Mesenteric fat pad (tissue), 1 donor: ENCODE results near the gene CHST13. TPM values are rescaled to one million over a fixed set of nuclear protein-coding genes. Genes with fewer than 3 reads are reported as not detected.
A peak's percentile ranks its signal among the peaks of the same experiment; 100 is the strongest.

Source experiments
- DNase-seq: peaks from one replicate; pipeline ENCODE4 v3.0.0-alpha.2; 2020; ENCODE audit warnings: low spot score
- total RNA-seq: library from RNA; stranded (reverse); fragmentation: NEBNext Ultra II Directional; extraction: Animal tissue kit (Norgen Biotek cat#: 25700); gene quantifications from one replicate; pipeline ENCODE4 v1.2.1, GENCODE V29; 2021
- donor health status: DM: yes; HTN: yes; CAD: no.

CHST13 gene
- total RNA-seq, 1 donor from 2014 or later: 2.3 TPM

GRCh38 chr3:126552688-126553283, 28.8 kb downstream of the CHST13 start:
- DNase-seq: peak; percentile 88

GRCh38 chr3:126553284-126554084, 29.5 kb downstream of the CHST13 start:
- peak; percentile 73 for DNase-seq

GRCh38 chr3:126554560-126555525, 30.9 kb downstream of the CHST13 start:
- DNase-seq: peak; percentile 67

- peak; percentile 82 for DNase-seq
These were observed 32.1 kb downstream of the CHST13 start for GRCh38 chr3:126555795-126556636.

GRCh38 chr3:126556637-126557414, 32.9 kb downstream of the CHST13 start:
- no peak for DNase-seq

GRCh38 chr3:126557415-126557745, 33.4 kb downstream of the CHST13 start:
- DNase-seq: peak; percentile 84

- no peak for DNase-seq
These were observed 33.8 kb downstream of the CHST13 start for GRCh38 chr3:126557761-126558160.

- DNase-seq: peak; percentile 76
These were observed 34.5 kb downstream of the CHST13 start, which contains the start of gene C3orf22 for GRCh38 chr3:126558336-126559071. C3orf22 (minus strand) TSS chr3:126558932; CDS start chr3:126553390, 5,542 bp downstream.

GRCh38 chr3:126562737-126563276, 38.9 kb downstream of the CHST13 start:
- no peak for DNase-seq

GRCh38 chr3:126567696-126568438, 43.9 kb downstream of the CHST13 start:
- peak; percentile 64 for DNase-seq

GRCh38 chr3:126568776-126569342, 44.9 kb downstream of the CHST13 start:
- DNase-seq: peak; percentile 67

- peak; percentile 67 for DNase-seq
These were observed 45.5 kb downstream of the CHST13 start for GRCh38 chr3:126569390-126569975.

GRCh38 chr3:126570103-126570541, 46.2 kb downstream of the CHST13 start:
- DNase-seq: peak; percentile 53

- peak; percentile 64 for DNase-seq
These were observed 47.1 kb downstream of the CHST13 start for GRCh38 chr3:126571078-126571477.

GRCh38 chr3:126573492-126574117, 49.6 kb downstream of the CHST13 start:
- DNase-seq: no peak

GRCh38 chr3:126577261-126577660, 53.3 kb downstream of the CHST13 start:
- no peak for DNase-seq

GRCh38 chr3:126578702-126579101, 54.7 kb downstream of the CHST13 start:
- DNase-seq: no peak
